Lower leg skin (tissue), 4 donors: ENCODE results near the gene MOB1A. TPM values are rescaled to one million over a fixed set of nuclear protein-coding genes. Genes with fewer than 3 reads are reported as not detected.

Experiments
- DNase-seq, 2 donors: peaks; one replicate each; pipeline ENCODE4 v3.0.0-alpha.2; 2019; ENCODE audit warnings: low spot score in 2 of 2
- H3K4me3 ChIP-seq: fragments of 200-600 bp; sonication (generic); 2 replicates; pipeline ENCODE4 v1.5.1; 2017; ENCODE audit warnings: mild to moderate bottlenecking, low read depth; ENCODE audit not compliant: poor library complexity, severe bottlenecking
- CTCF ChIP-seq, 3 donors: fragments of 450-650 bp; IDR thresholded peaks; one replicate each; pipeline ENCODE4 v1.5.1; 2016; ENCODE audit warnings: antibody characterized with exemption in 3 of 3, mild to moderate bottlenecking in 3 of 3, moderate library complexity in 2 of 3
- POLR2A ChIP-seq, 2 donors: fragments of 450-650 bp; IDR thresholded peaks; one replicate each; pipeline ENCODE4 v1.6.1; 2016 to 2017; ENCODE audit warnings: antibody characterized with exemption in 2 of 2, mild to moderate bottlenecking in 1 of 2, moderate library complexity in 1 of 2
- WGBS, 2 donors: methylation state at CpG; one replicate each; pipeline ENCODE4 v1.1.5; 2018; 5-methylcytosine and 5-hydroxymethylcytosine counted together
- intact Hi-C: fragments of 100-400 bp; cut with DNase I; formaldehyde crosslinking; loops from one replicate; pipeline ENCODE4 v1.15.0; 2023; ENCODE audit warnings: low total_unique reads
- total RNA-seq, 4 donors: library from RNA; depleted of rRNA; stranded (reverse); fragments of >200 nt; gene quantifications; one replicate each; pipeline ENCODE4 v1.1.0, GENCODE V29; 2016

Gene MOB1A
- total RNA-seq, 4 donors from 2014 or later: 62.7 to 90.8 (median 76.6) TPM

- TF ChIP-seq POLR2A (IDR thresholded peaks at IDR 0.05) (no peak), CTCF (IDR thresholded peaks at IDR 0.05) (no peak)
- intact Hi-C loops: no loop called here
- no peak overlapping the region for H3K4me3 ChIP-seq
- DNase-seq: no peak
- 87 to 88% methylated on average over 6 of the region's 6 CpGs for WGBS, 2 donors
Observed at GRCh38 chr2:74103763-74104162, 74.9 kb downstream of the MOB1A start.

Other genes with a start within 250 kb of the MOB1A start
- gene TET3, start 194.0 kb downstream of the MOB1A start, total RNA-seq: 10 to 100 TPM; 52.8 to 54.8 (median 54.1) TPM
- gene BOLA3, start 31.0 kb downstream of the MOB1A start, total RNA-seq: 10 to 100 TPM in 3 of 4 donors, 1 to 10 TPM in 1; 7.8 to 19.9 (median 16.6) TPM
- gene MTHFD2, start 19.7 kb upstream of the MOB1A start, total RNA-seq: 10 to 100 TPM; 12.5 to 31.8 (median 17.5) TPM
- gene SLC4A5, start 164.5 kb upstream of the MOB1A start, total RNA-seq: 1 to 10 TPM; 3.0 to 5.6 (median 3.7) TPM
- gene DCTN1, start 201.4 kb upstream of the MOB1A start, total RNA-seq: 100 to 1,000 TPM in 1 of 4 donors, 10 to 100 TPM in 3; 76.5 to 106 (median 95.8) TPM
- 1 to 10 TPM in 3 of 4 donors, under 1 TPM in 1; 0.34 to 2.4 (median 1.2) TPM for gene C2orf81, start 242.7 kb upstream of the MOB1A start, total RNA-seq
- 10 to 100 TPM in 1 of 4 donors, 1 to 10 TPM in 3; 5.5 to 13.3 (median 8.0) TPM for gene WDR54, start 242.9 kb upstream of the MOB1A start, total RNA-seq